ENCODE measurements around the gene CERS6. TPM values are rescaled to one million over a fixed set of nuclear protein-coding genes. Genes with fewer than 3 reads are reported as not detected.

Gene CERS6
- total RNA-seq, 1 experiment from 2014 or later: not detected

GRCh38 chr2:168480356-168480755 is 24.3 kb downstream of the CERS6 start:
- Histone ChIP-seq H3K36me3 (ENCODE audit: insufficient read depth, low read length) (no peaks in the 10 kb centered on the region), H3K27ac (ENCODE audit: low read length) (no peak overlapping the region), H3K27me3 (ENCODE audit: low read length) (no peaks in the 10 kb centered on the region), H3K9me2 (replicated peaks; ENCODE audit: insufficient read depth, low read length) (no peaks in the 10 kb centered on the region), H3K79me2 (ENCODE audit: low read length) (no peaks in the 10 kb centered on the region), H2AFZ (ENCODE audit: low read length) (no peak overlapping the region), H3K4me1 (ENCODE audit: low read length) (no peaks in the 10 kb centered on the region), H3K9ac (ENCODE audit: low read length) (no peak overlapping the region), H3K9me3 (ENCODE audit: low read length) (no peaks in the 10 kb centered on the region), H3K4me2 (ENCODE audit: low read depth, low read length, poor library complexity, severe bottlenecking) (no peak overlapping the region), H3K4me3 (ENCODE audit: low read length) (no peak overlapping the region), H4K20me1 (ENCODE audit: insufficient read depth, low read depth, low read length) (no peaks in the 10 kb centered on the region)
- no peak for DNase-seq

- Histone ChIP-seq H4K20me1 (ENCODE audit: insufficient read depth, low read depth, low read length) (no peaks in the 10 kb centered on the region), H3K4me2 (ENCODE audit: low read depth, low read length, poor library complexity, severe bottlenecking) (no peak overlapping the region), H3K36me3 (ENCODE audit: insufficient read depth, low read length) (no peaks in the 10 kb centered on the region), H3K4me3 (ENCODE audit: low read length) (no peak overlapping the region), H3K9ac (ENCODE audit: low read length) (no peak overlapping the region), H3K9me3 (ENCODE audit: low read length) (no peaks in the 10 kb centered on the region), H3K27me3 (ENCODE audit: low read length) (no peaks in the 10 kb centered on the region), H2AFZ (ENCODE audit: low read length) (no peak overlapping the region), H3K9me2 (replicated peaks; ENCODE audit: insufficient read depth, low read length) (no peaks in the 10 kb centered on the region), H3K4me1 (ENCODE audit: low read length) (no peaks in the 10 kb centered on the region), H3K79me2 (ENCODE audit: low read length) (no peaks in the 10 kb centered on the region), H3K27ac (ENCODE audit: low read length) (no peak overlapping the region)
- no peak for DNase-seq
Observed at GRCh38 chr2:168480825-168481585, 24.9 kb downstream of the CERS6 start.

- no peak overlapping the region for H3K9ac ChIP-seq (ENCODE audit: low read length)
- no peaks in the 10 kb centered on the region for H3K36me3 ChIP-seq (ENCODE audit: insufficient read depth, low read length)
- no peak overlapping the region for H3K4me3 ChIP-seq (ENCODE audit: low read length)
- DNase-seq: no peak
- no peaks in the 10 kb centered on the region for H3K27me3 ChIP-seq (ENCODE audit: low read length)
- no peaks in the 10 kb centered on the region for H3K4me1 ChIP-seq (ENCODE audit: low read length)
- H3K9me2 ChIP-seq (replicated peaks; ENCODE audit: insufficient read depth, low read length): no peaks in the 10 kb centered on the region
- H3K27ac ChIP-seq (ENCODE audit: low read length): no peak overlapping the region
- H4K20me1 ChIP-seq (ENCODE audit: insufficient read depth, low read depth, low read length): no peaks in the 10 kb centered on the region
- H2AFZ ChIP-seq (ENCODE audit: low read length): no peak overlapping the region
- no peaks in the 10 kb centered on the region for H3K9me3 ChIP-seq (ENCODE audit: low read length)
- no peak overlapping the region for H3K4me2 ChIP-seq (ENCODE audit: low read depth, low read length, poor library complexity, severe bottlenecking)
- H3K79me2 ChIP-seq (ENCODE audit: low read length): no peaks in the 10 kb centered on the region
Observed at GRCh38 chr2:168482269-168482668, 26.2 kb downstream of the CERS6 start.

GRCh38 chr2:168482952-168483831 is 27.1 kb downstream of the CERS6 start:
- Histone ChIP-seq H3K79me2 (ENCODE audit: low read length) (no peaks in the 10 kb centered on the region), H3K27me3 (ENCODE audit: low read length) (no peaks in the 10 kb centered on the region), H3K9me2 (replicated peaks; ENCODE audit: insufficient read depth, low read length) (no peaks in the 10 kb centered on the region), H3K27ac (ENCODE audit: low read length) (no peak overlapping the region), H3K36me3 (ENCODE audit: insufficient read depth, low read length) (no peaks in the 10 kb centered on the region), H3K4me3 (ENCODE audit: low read length) (no peak overlapping the region), H3K9ac (ENCODE audit: low read length) (no peak overlapping the region), H3K4me2 (ENCODE audit: low read depth, low read length, poor library complexity, severe bottlenecking) (no peak overlapping the region), H3K4me1 (ENCODE audit: low read length) (no peaks in the 10 kb centered on the region), H3K9me3 (ENCODE audit: low read length) (no peaks in the 10 kb centered on the region), H2AFZ (ENCODE audit: low read length) (no peak overlapping the region), H4K20me1 (ENCODE audit: insufficient read depth, low read depth, low read length) (no peaks in the 10 kb centered on the region)
- DNase-seq: no peak

- Histone ChIP-seq H3K27me3 (ENCODE audit: low read length) (no peaks in the 10 kb centered on the region), H3K9me2 (replicated peaks; ENCODE audit: insufficient read depth, low read length) (no peaks in the 10 kb centered on the region), H3K4me1 (ENCODE audit: low read length) (no peaks in the 10 kb centered on the region), H3K79me2 (ENCODE audit: low read length) (no peaks in the 10 kb centered on the region), H2AFZ (ENCODE audit: low read length) (no peak overlapping the region), H3K4me2 (ENCODE audit: low read depth, low read length, poor library complexity, severe bottlenecking) (no peak overlapping the region), H3K9ac (ENCODE audit: low read length) (no peak overlapping the region), H3K9me3 (ENCODE audit: low read length) (no peaks in the 10 kb centered on the region), H3K36me3 (ENCODE audit: insufficient read depth, low read length) (no peaks in the 10 kb centered on the region), H3K4me3 (ENCODE audit: low read length) (no peak overlapping the region), H4K20me1 (ENCODE audit: insufficient read depth, low read depth, low read length) (no peaks in the 10 kb centered on the region), H3K27ac (ENCODE audit: low read length) (no peak overlapping the region)
- no peak for DNase-seq
Observed at GRCh38 chr2:168486477-168486876, 30.4 kb downstream of the CERS6 start.

- no peaks in the 10 kb centered on the region for H3K4me1 ChIP-seq (ENCODE audit: low read length)
- no peaks in the 10 kb centered on the region for H3K27me3 ChIP-seq (ENCODE audit: low read length)
- no peak for DNase-seq
- H3K79me2 ChIP-seq (ENCODE audit: low read length): no peaks in the 10 kb centered on the region
- H2AFZ ChIP-seq (ENCODE audit: low read length): no peak overlapping the region; the same call in 1 of the 2 replicates
- H3K27ac ChIP-seq (ENCODE audit: low read length): no peak overlapping the region
- no peaks in the 10 kb centered on the region for H3K9me3 ChIP-seq (ENCODE audit: low read length)
- H3K36me3 ChIP-seq (ENCODE audit: insufficient read depth, low read length): no peaks in the 10 kb centered on the region
- H3K9ac ChIP-seq (ENCODE audit: low read length): no peak overlapping the region
- no peaks in the 10 kb centered on the region for H3K9me2 ChIP-seq (replicated peaks; ENCODE audit: insufficient read depth, low read length)
- H3K4me3 ChIP-seq (ENCODE audit: low read length): no peak overlapping the region
- H3K4me2 ChIP-seq (ENCODE audit: low read depth, low read length, poor library complexity, severe bottlenecking): no peak overlapping the region
- no peaks in the 10 kb centered on the region for H4K20me1 ChIP-seq (ENCODE audit: insufficient read depth, low read depth, low read length)
Observed at GRCh38 chr2:168490015-168490874, 34.2 kb downstream of the CERS6 start.

GRCh38 chr2:168490946-168491605 is 35.0 kb downstream of the CERS6 start:
- H3K4me2 ChIP-seq (ENCODE audit: low read depth, low read length, poor library complexity, severe bottlenecking): no peak overlapping the region
- no peak for DNase-seq
- no peaks in the 10 kb centered on the region for H3K79me2 ChIP-seq (ENCODE audit: low read length)
- H3K9me2 ChIP-seq (replicated peaks; ENCODE audit: insufficient read depth, low read length): no peaks in the 10 kb centered on the region
- no peak overlapping the region for H3K4me3 ChIP-seq (ENCODE audit: low read length)
- no peak overlapping the region for H3K9ac ChIP-seq (ENCODE audit: low read length)
- H3K27me3 ChIP-seq (ENCODE audit: low read length): no peaks in the 10 kb centered on the region
- H3K27ac ChIP-seq (ENCODE audit: low read length): no peak overlapping the region
- no peaks in the 10 kb centered on the region for H3K4me1 ChIP-seq (ENCODE audit: low read length)
- H3K36me3 ChIP-seq (ENCODE audit: insufficient read depth, low read length): no peaks in the 10 kb centered on the region
- no peak overlapping the region; the same call in 1 of the 2 replicates for H2AFZ ChIP-seq (ENCODE audit: low read length)
- no peaks in the 10 kb centered on the region for H3K9me3 ChIP-seq (ENCODE audit: low read length)
- no peaks in the 10 kb centered on the region for H4K20me1 ChIP-seq (ENCODE audit: insufficient read depth, low read depth, low read length)

All from Karpas-422 (cell line).